H4 (cell line): ENCODE measurements around the gene AP1AR. TPM values are rescaled to one million over a fixed set of nuclear protein-coding genes. Genes with fewer than 3 reads are reported as not detected.

Experiments
- DNase-seq: peaks from one replicate; pipeline ENCODE4 v3.0.0-alpha.2; 2015; ENCODE audit warnings: low spot score
- total RNA-seq: library from RNA; depleted of rRNA; stranded (reverse); fragments of >200 nt; shearing (Covaris generic); gene quantifications from 2 replicates; pipeline ENCODE4 v1.2.3, GENCODE V29; 2014; rRNA removed

The AP1AR gene
- total RNA-seq, 1 experiment from 2014 or later = 22.9 TPM

DNA sequence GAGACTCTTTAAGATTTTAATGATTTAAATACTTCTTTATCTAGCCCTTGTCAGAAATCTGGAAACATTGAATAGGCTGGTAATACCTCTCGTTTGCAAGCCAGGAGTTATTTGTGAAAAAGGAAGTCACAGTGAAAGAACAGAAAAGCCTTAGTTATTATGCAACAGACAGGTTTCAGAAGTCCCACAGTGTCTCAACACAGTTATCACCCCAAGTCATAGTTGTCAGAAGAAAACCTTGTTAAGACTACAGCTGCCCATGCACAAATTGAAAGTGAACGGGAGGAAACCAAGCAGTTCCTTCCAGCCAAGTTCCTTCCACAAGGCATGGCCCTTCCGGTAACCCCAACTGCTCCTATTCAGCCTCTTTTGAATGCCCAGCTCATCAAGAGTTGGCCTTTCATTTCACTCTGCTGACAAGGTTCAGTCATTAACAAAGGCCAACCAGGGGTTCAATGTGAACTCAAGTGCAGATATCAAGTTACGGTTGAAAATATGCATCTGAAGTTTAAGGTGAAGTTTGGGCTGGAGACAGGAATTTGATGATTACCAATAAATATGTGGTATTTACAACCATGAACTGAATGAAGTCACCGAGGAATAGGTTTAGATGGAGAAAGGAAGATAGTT, 81.1 kb downstream of the AP1AR start:
- DNase-seq = no peak

- DNase-seq = no peak
These were observed 83.9 kb downstream of the AP1AR start for GRCh38 chr4:112315446-112315845.

GRCh38 chr4:112316360-112316759, 84.8 kb downstream of the AP1AR start:
- no peak for DNase-seq

DNA sequence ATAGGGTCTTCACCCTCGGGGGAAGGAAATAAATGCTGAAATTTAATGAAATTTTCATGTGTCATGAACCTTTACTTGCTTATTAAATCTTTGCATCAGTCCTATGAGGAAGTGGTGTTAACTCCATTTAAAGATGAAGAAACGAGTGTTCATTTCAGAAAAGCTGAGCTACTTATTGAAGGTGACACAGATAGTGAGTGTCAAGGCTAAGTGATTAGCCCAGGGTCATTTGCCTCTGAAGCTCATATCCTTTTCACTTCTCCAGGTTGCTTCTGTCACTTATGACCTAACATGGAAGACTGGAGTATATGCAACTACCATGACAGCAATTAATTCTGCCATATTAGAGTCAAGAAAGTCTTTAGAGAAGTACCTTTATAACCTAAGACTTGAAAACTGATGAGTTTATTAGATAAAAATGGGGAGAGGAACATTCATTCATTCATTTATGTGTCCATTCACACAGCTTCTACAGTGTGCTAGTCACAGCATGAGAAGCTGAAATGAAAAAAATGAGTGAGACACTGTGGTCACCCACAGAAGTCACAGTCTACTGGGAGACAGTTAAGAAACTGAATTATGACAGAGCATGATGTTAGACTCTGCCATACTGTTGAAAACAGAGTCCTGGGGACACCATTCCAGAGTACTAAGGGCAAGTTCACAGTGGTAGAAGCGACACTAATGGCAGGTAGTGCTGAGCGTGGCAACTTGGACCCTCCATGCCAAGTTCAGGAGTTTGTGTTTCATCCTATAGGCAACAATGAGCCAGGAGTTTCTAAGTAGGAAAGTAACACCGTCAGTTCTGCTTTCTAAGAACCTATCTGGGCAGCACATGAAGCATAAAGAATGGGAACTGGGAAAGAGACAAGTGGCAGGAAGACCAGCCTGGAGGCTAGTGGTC, 86.9 kb downstream of the AP1AR start:
- DNase-seq = no peak

Other genes with a start within 250 kb of the AP1AR start
- 2.3 and 2.6 TPM in 2 replicates for gene FAM241A, start 86.3 kb upstream of the AP1AR start, total RNA-seq
- 7.5 and 22.1 TPM in 2 replicates for gene TIFA, start 54.1 kb downstream of the AP1AR start, total RNA-seq
- gene ALPK1, start 65.6 kb downstream of the AP1AR start, total RNA-seq = 9.0 and 15.7 TPM in 2 replicates